Muscle of back (tissue), 11 donors: ENCODE measurements around the gene ASTN2. TPM values are rescaled to one million over a fixed set of nuclear protein-coding genes. Genes with fewer than 3 reads are reported as not detected.

Experiments
- DNase-seq, 3 donors: peaks; one replicate each; pipeline versions ENCODE4 v3.0.0 to v3.0.0-alpha.2; 2013
- polyA plus RNA-seq, 10 donors: library from polyadenylated mRNA; unstranded; fragments of 120-200 nt; gene quantifications; one replicate each; pipeline ENCODE4 v1.2.1, GENCODE V29; 2013; ENCODE audit not compliant: insufficient read length in 10 of 10

The ASTN2 gene
- polyA plus RNA-seq, 10 donors = 5.0 to 15.1 (median 6.6) TPM

GRCh38 chr9:116541402-116541801, 873.5 kb downstream of the ASTN2 start:
- DNase-seq = no peak

GRCh38 chr9:116539549-116539948, 875.3 kb downstream of the ASTN2 start:
- no peak for DNase-seq

GRCh38 chr9:116525611-116526010, 889.2 kb downstream of the ASTN2 start:
- DNase-seq = no peak

- DNase-seq = no peak
Observed at GRCh38 chr9:116524778-116525470, 889.9 kb downstream of the ASTN2 start.

- no peak for DNase-seq
Observed at GRCh38 chr9:116520218-116520617, 894.6 kb downstream of the ASTN2 start.

- no peak for DNase-seq
Observed at GRCh38 chr9:116516456-116516855, 898.4 kb downstream of the ASTN2 start.

GRCh38 chr9:116515541-116515940, 899.3 kb downstream of the ASTN2 start:
- no peak for DNase-seq

GRCh38 chr9:116506685-116507084, 908.2 kb downstream of the ASTN2 start:
- no peak for DNase-seq

GRCh38 chr9:116504893-116505480, 909.9 kb downstream of the ASTN2 start:
- DNase-seq = no peak

GRCh38 chr9:116504081-116504480, 910.8 kb downstream of the ASTN2 start:
- DNase-seq = no peak

- no peak for DNase-seq
Observed at GRCh38 chr9:116502746-116503145, 912.1 kb downstream of the ASTN2 start.

- no peak for DNase-seq
Observed at GRCh38 chr9:116501871-116502270, 913.0 kb downstream of the ASTN2 start.

GRCh38 chr9:116499986-116500871, 914.6 kb downstream of the ASTN2 start:
- DNase-seq = peak in 1 of 3 donors; percentile 45

- DNase-seq = no peak
Observed at GRCh38 chr9:116499434-116499833, 915.4 kb downstream of the ASTN2 start.

- DNase-seq = peak in 2 of 3 donors; percentile 55 to 84
Observed at GRCh38 chr9:116497095-116497890, 917.6 kb downstream of the ASTN2 start.

GRCh38 chr9:116496167-116496566, 918.7 kb downstream of the ASTN2 start:
- no peak for DNase-seq

GRCh38 chr9:116495725-116496124, 919.1 kb downstream of the ASTN2 start:
- no peak for DNase-seq

GRCh38 chr9:116494815-116495634, 919.8 kb downstream of the ASTN2 start:
- no peak for DNase-seq

GRCh38 chr9:116493183-116493860, 921.5 kb downstream of the ASTN2 start:
- DNase-seq = no peak

- peak in 1 of 3 donors; percentile 40 for DNase-seq
Observed at GRCh38 chr9:116491659-116492058, 923.2 kb downstream of the ASTN2 start.
